OCI-LY3 (cell line): Measurements from ENCODE around the gene EIF5A.

Experiments
- EZH2phosphoT487 ChIP-seq: fragments of 200-600 bp; shearing (Covaris generic); IDR thresholded peaks from 2 replicates; pipeline ENCODE4 v1.6.1; 2018; ENCODE audit warnings: antibody characterized with exemption, mixed run types, low read depth
- TF ChIP-seq, protein P1 (sequence below): fragments of 200-600, 300-600 bp; sonication (generic); IDR thresholded peaks from 2 replicates; pipeline ENCODE4 v1.5.1; 2014; ENCODE audit warnings: antibody characterized with exemption, low read length, low read depth

DNA sequence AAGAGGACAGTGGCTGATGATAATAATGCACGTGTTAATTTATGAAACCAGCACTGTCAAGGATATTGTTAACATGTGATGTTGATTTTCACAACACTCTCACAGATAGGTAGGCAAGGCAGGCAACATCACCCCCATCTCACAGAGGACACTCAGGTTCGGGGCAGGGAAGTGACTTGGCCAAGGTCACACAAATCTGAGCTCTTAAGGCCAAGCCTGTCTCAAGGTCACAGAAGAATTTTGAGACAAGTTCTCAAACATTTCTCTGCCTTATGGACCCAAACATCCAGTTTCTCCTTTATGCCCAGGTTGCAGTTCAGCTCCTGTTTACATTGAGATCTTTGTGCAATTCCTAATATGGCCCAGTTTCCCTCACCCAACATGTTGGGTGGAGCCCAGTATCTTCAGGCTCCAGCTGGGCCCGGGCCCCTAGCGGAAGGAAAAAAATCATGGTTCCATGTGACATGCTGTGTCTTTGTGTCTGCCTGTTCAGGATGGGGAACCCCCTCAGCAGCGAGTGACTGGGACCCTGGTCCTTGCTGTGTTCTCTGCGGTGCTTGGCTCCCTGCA lies 24.6 kb upstream of the EIF5A start:
- TF ChIP-seq, protein P1, sequence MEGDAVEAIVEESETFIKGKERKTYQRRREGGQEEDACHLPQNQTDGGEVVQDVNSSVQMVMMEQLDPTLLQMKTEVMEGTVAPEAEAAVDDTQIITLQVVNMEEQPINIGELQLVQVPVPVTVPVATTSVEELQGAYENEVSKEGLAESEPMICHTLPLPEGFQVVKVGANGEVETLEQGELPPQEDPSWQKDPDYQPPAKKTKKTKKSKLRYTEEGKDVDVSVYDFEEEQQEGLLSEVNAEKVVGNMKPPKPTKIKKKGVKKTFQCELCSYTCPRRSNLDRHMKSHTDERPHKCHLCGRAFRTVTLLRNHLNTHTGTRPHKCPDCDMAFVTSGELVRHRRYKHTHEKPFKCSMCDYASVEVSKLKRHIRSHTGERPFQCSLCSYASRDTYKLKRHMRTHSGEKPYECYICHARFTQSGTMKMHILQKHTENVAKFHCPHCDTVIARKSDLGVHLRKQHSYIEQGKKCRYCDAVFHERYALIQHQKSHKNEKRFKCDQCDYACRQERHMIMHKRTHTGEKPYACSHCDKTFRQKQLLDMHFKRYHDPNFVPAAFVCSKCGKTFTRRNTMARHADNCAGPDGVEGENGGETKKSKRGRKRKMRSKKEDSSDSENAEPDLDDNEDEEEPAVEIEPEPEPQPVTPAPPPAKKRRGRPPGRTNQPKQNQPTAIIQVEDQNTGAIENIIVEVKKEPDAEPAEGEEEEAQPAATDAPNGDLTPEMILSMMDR = no peak
- TF ChIP-seq EZH2phosphoT487 = no peak
